Gastroesophageal sphincter (tissue), 4 donors: Measurements from ENCODE around the gene GPS1. TPM values are rescaled to one million over a fixed set of nuclear protein-coding genes. Genes with fewer than 3 reads are reported as not detected.

Experiments used
- ATAC-seq: fragments of 150-250 bp; one replicate; pipeline ENCODE4 v1.9.1; 2016; ENCODE audit warnings: mild to moderate bottlenecking, moderate library complexity
- H3K27ac ChIP-seq, 4 donors: fragments of 200-600 bp; sonication (generic) in 3 of 4; 1 replicate in 3 of 4; 2 replicates in 1 of 4; pipeline ENCODE4 v1.5.1; 2016 to 2019
- H3K27me3 ChIP-seq: fragments of 200-600 bp; sonication (generic); one replicate; pipeline ENCODE4 v1.5.1; 2019
- H3K36me3 ChIP-seq, 2 donors: fragments of 200-600 bp; sonication (generic); one replicate each; pipeline ENCODE4 v1.5.1; 2019; ENCODE audit warnings: control low read depth in 1 of 2
- H3K4me1 ChIP-seq, 3 donors: fragments of 200-600 bp; sonication (generic); 1 replicate in 2 of 3; 2 replicates in 1 of 3; pipeline ENCODE4 v1.5.1; 2016 to 2019; ENCODE audit warnings: control low read depth in 2 of 3
- H3K4me3 ChIP-seq, 2 donors: fragments of 200-600 bp; sonication (generic); one replicate each; pipeline ENCODE4 v1.5.1; 2019; ENCODE audit warnings: mild to moderate bottlenecking in 1 of 2, moderate library complexity in 1 of 2
- H3K9me3 ChIP-seq, 3 donors: fragments of 200-600 bp; sonication (generic); one replicate each; pipeline ENCODE4 v1.5.1; 2017 to 2019; ENCODE audit warnings: control low read depth in 2 of 3
- CTCF ChIP-seq, 4 experiments: fragments of 200-600 bp in 2 of 4; fragments of 450-650 bp in 2 of 4; sonication (generic) in 1 of 4; IDR thresholded peaks; one replicate each; pipeline ENCODE4 v1.5.1; 2017 to 2019; ENCODE audit warnings: antibody characterized with exemption in 4 of 4, mild to moderate bottlenecking in 2 of 4, moderate library complexity in 2 of 4
- EP300 ChIP-seq: sonication (generic); formaldehyde crosslinking; IDR thresholded peaks from one replicate; pipeline ENCODE4 v1.6.1; 2017; ENCODE audit warnings: antibody characterized with exemption, mild to moderate bottlenecking
- POLR2A ChIP-seq, 2 donors: fragments of 450-650 bp; IDR thresholded peaks; one replicate each; pipeline ENCODE4 v1.6.1; 2017; ENCODE audit warnings: antibody characterized with exemption in 2 of 2, mild to moderate bottlenecking in 2 of 2, moderate library complexity in 1 of 2
- POLR2AphosphoS5 ChIP-seq: sonication (generic); formaldehyde crosslinking; IDR thresholded peaks from one replicate; pipeline ENCODE4 v1.6.1; 2017; ENCODE audit warnings: antibody characterized with exemption
- WGBS, 2 donors: methylation state at CpG; one replicate each; pipeline ENCODE4 v1.1.5; 2018; ENCODE audit warnings: low coverage in 1 of 2; 5-methylcytosine and 5-hydroxymethylcytosine counted together
- total RNA-seq, 4 donors: library from RNA; depleted of rRNA; stranded (reverse); fragments of >200 nt; gene quantifications; one replicate each; pipeline ENCODE4 v1.1.0, GENCODE V29; 2016

The GPS1 gene
- total RNA-seq, 4 donors from 2014 or later, result 69.3 to 103 (median 77.2) TPM

- no CpG with 5 or more reads among the region's 22 CpGs for WGBS, 2 donors
- H3K27ac ChIP-seq, result no peak overlapping the region
- H3K36me3 ChIP-seq, result peaks cover 0 to 88% of the 10 kb centered on the region in 2 donors
- H3K4me3 ChIP-seq, result no peak overlapping the region
- H3K27me3 ChIP-seq, result no peaks in the 10 kb centered on the region
- TF ChIP-seq POLR2A (IDR thresholded peaks at IDR 0.05) (no peak), POLR2AphosphoS5 (no peak)
- no peaks in the 10 kb centered on the region for H3K9me3 ChIP-seq
- H3K4me1 ChIP-seq, result no peaks in the 10 kb centered on the region
- ATAC-seq, result no peak
Observed at GRCh38 chr17:82081966-82082365, 30.3 kb downstream of the GPS1 start.

GRCh38 chr17:82082456-82082855 is 30.8 kb downstream of the GPS1 start:
- no peak for ATAC-seq
- H3K4me1 ChIP-seq, result no peaks in the 10 kb centered on the region
- peaks cover 0 to 93% of the 10 kb centered on the region in 2 donors for H3K36me3 ChIP-seq
- no peak overlapping the region for H3K4me3 ChIP-seq
- no CpG with 5 or more reads among the region's 19 CpGs for WGBS, 2 donors
- no peak overlapping the region for H3K27ac ChIP-seq
- H3K27me3 ChIP-seq, result no peaks in the 10 kb centered on the region
- H3K9me3 ChIP-seq, result no peaks in the 10 kb centered on the region
- TF ChIP-seq POLR2AphosphoS5, result no peak

GRCh38 chr17:82083009-82083408 is 31.3 kb downstream of the GPS1 start:
- no peaks in the 10 kb centered on the region for H3K27me3 ChIP-seq
- TF ChIP-seq EP300, result no peak
- TF ChIP-seq CTCF (IDR thresholded peaks at IDR 0.05), result no peak
- no peak overlapping the region for H3K27ac ChIP-seq
- peaks cover 0 to 98% of the 10 kb centered on the region in 2 donors for H3K36me3 ChIP-seq
- no CpG with 5 or more reads among the region's 24 CpGs for WGBS, 2 donors
- no peak overlapping the region for H3K4me3 ChIP-seq
- no peak for ATAC-seq
- H3K9me3 ChIP-seq, result no peaks in the 10 kb centered on the region
- no peaks in the 10 kb centered on the region for H3K4me1 ChIP-seq

- Histone ChIP-seq H3K27ac (no peak overlapping the region), H3K9me3 (no peaks in the 10 kb centered on the region), H3K4me1 (no peaks in the 10 kb centered on the region), H3K4me3 (no peak overlapping the region), H3K36me3 (peaks cover 0 to 100% of the 10 kb centered on the region in 2 donors), H3K27me3 (no peaks in the 10 kb centered on the region)
- WGBS, 2 donors, result 60 to 80% methylated on average over 1 of the region's 55 CpGs
- ATAC-seq, result no peak
- TF ChIP-seq POLR2A (IDR thresholded peaks at IDR 0.05), result no peak
- no peak for TF ChIP-seq EP300
- no peak for TF ChIP-seq POLR2AphosphoS5
- TF ChIP-seq CTCF (IDR thresholded peaks at IDR 0.05), result no peak
Observed at GRCh38 chr17:82083533-82084359, 32.0 kb downstream of the GPS1 start.

GRCh38 chr17:82084373-82085030 is 32.8 kb downstream of the GPS1 start:
- H3K4me3 ChIP-seq, result no peak overlapping the region
- H3K9me3 ChIP-seq, result no peaks in the 10 kb centered on the region
- 82% methylated on average over 7 of the region's 31 CpGs; no CpG with 5 or more reads in 1 of the 2 donors for WGBS, 2 donors
- no peaks in the 10 kb centered on the region for H3K27me3 ChIP-seq
- H3K27ac ChIP-seq, result no peak overlapping the region
- H3K36me3 ChIP-seq, result peaks cover 0 to 100% of the 10 kb centered on the region in 2 donors
- TF ChIP-seq POLR2AphosphoS5 (no peak), CTCF (IDR thresholded peaks at IDR 0.05) (no peak), EP300 (no peak), POLR2A (IDR thresholded peaks at IDR 0.05) (no peak)
- H3K4me1 ChIP-seq, result no peaks in the 10 kb centered on the region
- no peak for ATAC-seq
